ENCODE results near the gene MVB12B. TPM values are rescaled to one million over a fixed set of nuclear protein-coding genes. Genes with fewer than 3 reads are reported as not detected.

MVB12B gene
- total and polyA plus RNA-seq, 3 donors from 2014 or later: 13.6 to 30.7 (median 26.2) TPM

DNA sequence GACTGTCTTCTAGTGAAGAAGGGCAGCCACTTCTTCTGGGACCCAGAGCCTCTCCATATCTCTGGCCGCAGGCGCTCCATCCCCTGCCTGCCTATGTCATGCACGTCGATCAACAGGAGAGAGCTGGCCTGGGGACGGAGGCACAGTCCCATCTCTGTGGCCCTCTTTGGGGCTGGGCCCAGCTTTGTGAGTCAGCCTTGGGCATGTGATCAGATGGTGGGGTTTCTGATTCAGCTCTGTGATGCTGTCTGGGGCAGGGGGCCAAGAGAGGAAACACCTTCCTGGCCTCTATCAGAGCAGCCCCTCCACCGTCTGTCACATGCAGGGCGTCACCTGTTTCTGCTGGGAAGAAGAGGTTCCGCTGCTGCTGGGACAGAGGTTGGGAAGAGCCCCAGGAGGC lies 72.6 kb downstream of the MVB12B start:
- no peaks in the 10 kb centered on the region for H3K9me3 ChIP-seq
- intact Hi-C loops (cut with DNase I; ENCODE audit: low total_unique reads): no loop called here
- no peak overlapping the region for H3K4me3 ChIP-seq
- no peaks in the 10 kb centered on the region for H3K4me1 ChIP-seq
- WGBS, 2 donors: 91% methylated on average over 8 of the region's 8 CpGs; no CpG with 5 or more reads in 1 of the 2 donors
- H3K27me3 ChIP-seq: no peaks in the 10 kb centered on the region
- no peak for TF ChIP-seq POLR2A (IDR thresholded peaks at IDR 0.05)
- TF ChIP-seq, protein P1, sequence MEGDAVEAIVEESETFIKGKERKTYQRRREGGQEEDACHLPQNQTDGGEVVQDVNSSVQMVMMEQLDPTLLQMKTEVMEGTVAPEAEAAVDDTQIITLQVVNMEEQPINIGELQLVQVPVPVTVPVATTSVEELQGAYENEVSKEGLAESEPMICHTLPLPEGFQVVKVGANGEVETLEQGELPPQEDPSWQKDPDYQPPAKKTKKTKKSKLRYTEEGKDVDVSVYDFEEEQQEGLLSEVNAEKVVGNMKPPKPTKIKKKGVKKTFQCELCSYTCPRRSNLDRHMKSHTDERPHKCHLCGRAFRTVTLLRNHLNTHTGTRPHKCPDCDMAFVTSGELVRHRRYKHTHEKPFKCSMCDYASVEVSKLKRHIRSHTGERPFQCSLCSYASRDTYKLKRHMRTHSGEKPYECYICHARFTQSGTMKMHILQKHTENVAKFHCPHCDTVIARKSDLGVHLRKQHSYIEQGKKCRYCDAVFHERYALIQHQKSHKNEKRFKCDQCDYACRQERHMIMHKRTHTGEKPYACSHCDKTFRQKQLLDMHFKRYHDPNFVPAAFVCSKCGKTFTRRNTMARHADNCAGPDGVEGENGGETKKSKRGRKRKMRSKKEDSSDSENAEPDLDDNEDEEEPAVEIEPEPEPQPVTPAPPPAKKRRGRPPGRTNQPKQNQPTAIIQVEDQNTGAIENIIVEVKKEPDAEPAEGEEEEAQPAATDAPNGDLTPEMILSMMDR (IDR thresholded peaks at IDR 0.05): no peak
- no peak for DNase-seq
- no peaks in the 10 kb centered on the region for H3K36me3 ChIP-seq (ENCODE audit: low read depth, missing control alignments)
- no peak overlapping the region for H3K27ac ChIP-seq

DNA sequence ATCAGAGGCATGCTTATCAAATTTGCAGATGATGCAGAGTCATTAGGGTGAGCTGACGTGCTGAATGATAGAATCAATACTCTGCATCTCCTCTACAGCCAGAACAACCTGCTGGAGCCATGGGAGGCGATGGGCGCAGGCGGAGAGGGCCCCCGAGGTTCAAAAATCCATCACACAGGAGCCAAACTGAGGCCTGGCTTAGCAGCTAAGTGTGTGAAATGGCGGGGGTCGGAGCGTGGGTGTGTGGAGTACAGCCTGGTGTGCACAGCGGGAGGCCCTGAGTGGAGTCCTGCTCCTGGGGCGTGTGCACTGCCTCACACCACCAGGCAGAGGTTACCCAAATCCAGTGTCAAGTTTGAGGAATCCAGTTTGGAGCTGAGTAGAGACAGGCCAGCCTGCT lies 73.2 kb downstream of the MVB12B start:
- no peaks in the 10 kb centered on the region for H3K4me1 ChIP-seq
- no peak overlapping the region for H3K27ac ChIP-seq
- H3K27me3 ChIP-seq: no peaks in the 10 kb centered on the region
- no peak for DNase-seq
- 96 to 97% methylated on average over 9 to 10 of the region's 10 CpGs for WGBS, 2 donors
- H3K9me3 ChIP-seq: no peaks in the 10 kb centered on the region
- no peaks in the 10 kb centered on the region for H3K36me3 ChIP-seq (ENCODE audit: low read depth, missing control alignments)
- intact Hi-C loops (cut with DNase I; ENCODE audit: low total_unique reads): loop anchor here (10.0 kb wide), 1 partner anchor 95 kb away; no protein-coding TSS in a partner anchor
- no peak overlapping the region for H3K4me3 ChIP-seq
- no peak for TF ChIP-seq POLR2A (IDR thresholded peaks at IDR 0.05)
- TF ChIP-seq, protein P1 (IDR thresholded peaks at IDR 0.05): no peak

DNA sequence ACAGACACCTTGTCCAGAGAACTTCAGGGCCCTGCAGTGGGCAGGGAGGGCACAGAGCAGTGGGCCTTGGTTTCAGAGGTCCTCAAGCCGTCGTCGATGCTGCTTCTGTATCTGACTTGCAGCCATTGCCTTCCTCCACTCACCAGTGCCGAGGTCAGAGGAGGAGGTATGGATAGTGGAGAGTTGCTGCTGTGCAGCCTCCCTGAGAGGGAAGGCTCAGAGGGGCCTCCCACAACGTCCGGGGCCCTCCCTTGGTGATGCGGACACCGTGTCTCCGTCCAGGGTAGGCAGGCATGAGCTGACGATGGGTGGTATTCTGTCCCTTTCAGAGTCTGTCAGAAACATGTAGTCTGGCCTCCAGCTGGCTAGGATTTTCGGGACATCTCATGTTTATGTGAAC lies 73.9 kb downstream of the MVB12B start:
- Histone ChIP-seq H3K27me3 (no peaks in the 10 kb centered on the region), H3K36me3 (ENCODE audit: low read depth, missing control alignments) (no peaks in the 10 kb centered on the region), H3K9me3 (no peaks in the 10 kb centered on the region), H3K4me1 (no peaks in the 10 kb centered on the region), H3K4me3 (no peak overlapping the region), H3K27ac (no peak overlapping the region)
- intact Hi-C loops (cut with DNase I; ENCODE audit: low total_unique reads): loop anchor here (10.0 kb wide), 1 partner anchor 96 kb away; no protein-coding TSS in a partner anchor
- TF ChIP-seq, protein P1 (IDR thresholded peaks at IDR 0.05): no peak
- no peak for DNase-seq
- 76 to 82% methylated on average over 11 of the region's 11 CpGs for WGBS, 2 donors

DNA sequence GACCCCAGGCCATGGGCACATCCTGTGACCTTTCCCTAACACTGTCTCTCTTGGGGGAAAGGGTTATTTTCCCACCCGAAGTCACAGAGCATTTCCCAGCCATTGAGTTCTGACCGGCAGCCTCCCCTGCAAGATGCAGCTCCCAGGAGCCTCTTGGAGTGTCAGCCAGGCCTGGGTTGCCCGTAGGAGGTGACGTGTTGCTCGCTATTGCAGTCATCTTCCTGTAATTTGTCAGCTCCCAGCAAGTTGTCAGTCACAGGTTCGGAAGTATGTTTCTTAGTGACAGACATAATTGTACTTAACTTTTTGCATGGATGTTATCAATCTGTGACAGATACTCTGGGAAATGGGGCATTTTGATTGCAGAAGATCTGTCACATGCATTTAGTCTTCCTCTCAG lies 74.5 kb downstream of the MVB12B start:
- no peaks in the 10 kb centered on the region for H3K36me3 ChIP-seq (ENCODE audit: low read depth, missing control alignments)
- no peak for DNase-seq
- no peak overlapping the region for H3K27ac ChIP-seq
- no peaks in the 10 kb centered on the region for H3K27me3 ChIP-seq
- TF ChIP-seq, protein P1 (IDR thresholded peaks at IDR 0.05): no peak
- TF ChIP-seq POLR2A (IDR thresholded peaks at IDR 0.05): no peak
- 69 to 81% methylated on average over 6 of the region's 6 CpGs for WGBS, 2 donors
- intact Hi-C loops (cut with DNase I; ENCODE audit: low total_unique reads): loop anchor here (10.0 kb wide), 1 partner anchor 96 kb away; no protein-coding TSS in a partner anchor
- no peaks in the 10 kb centered on the region for H3K4me1 ChIP-seq
- H3K9me3 ChIP-seq: no peaks in the 10 kb centered on the region
- H3K4me3 ChIP-seq: no peak overlapping the region

DNA sequence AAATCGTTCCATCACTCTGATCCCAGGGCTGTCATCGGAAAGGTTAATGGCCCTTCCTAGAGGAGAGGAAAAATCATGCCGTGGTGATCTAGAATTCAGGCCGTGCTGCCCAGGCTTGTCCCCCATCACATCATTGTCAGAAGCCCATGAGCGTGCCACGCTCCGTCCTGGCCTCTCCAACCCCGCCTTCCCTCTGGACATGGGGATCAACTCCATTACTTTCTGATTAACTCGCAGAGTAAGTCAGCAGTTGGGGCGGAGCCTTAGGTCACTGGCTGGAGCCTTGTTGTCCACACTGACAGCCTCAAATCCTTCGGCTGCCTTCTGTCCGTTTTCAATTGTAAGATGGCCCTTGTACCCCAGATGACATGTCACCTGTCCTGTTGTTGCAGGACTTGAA lies 75.0 kb downstream of the MVB12B start:
- no peaks in the 10 kb centered on the region for H3K36me3 ChIP-seq (ENCODE audit: low read depth, missing control alignments)
- 91 to 94% methylated on average over 11 to 12 of the region's 12 CpGs for WGBS, 2 donors
- intact Hi-C loops (cut with DNase I; ENCODE audit: low total_unique reads): loop anchor here (10.0 kb wide), 1 partner anchor 97 kb away; no protein-coding TSS in a partner anchor

More for the DNA sequence above, 75.0 kb downstream of the MVB12B start:
- Histone ChIP-seq H3K27ac (no peak overlapping the region), H3K9me3 (no peaks in the 10 kb centered on the region), H3K4me1 (peaks cover under 1% of the 10 kb centered on the region), H3K4me3 (no peak overlapping the region), H3K27me3 (no peaks in the 10 kb centered on the region)
- TF ChIP-seq POLR2A (IDR thresholded peaks at IDR 0.05): no peak
- TF ChIP-seq, protein P1 (IDR thresholded peaks at IDR 0.05): no peak
- no peak for DNase-seq

All from testis (tissue), 3 donors.